Natural killer cell (primary cell): ENCODE data around the gene ABO. TPM values are rescaled to one million over a fixed set of nuclear protein-coding genes. Genes with fewer than 3 reads are reported as not detected.

Experiments
- ATAC-seq, 3 donors: fragments of 150-1000 bp in 2 of 3; fragments of 200-7000 bp in 1 of 3; cut with Tn5 transposase; 1 replicate in 1 of 3; 2 replicates in 2 of 3; pipeline ENCODE4 v1.10.0; 2021; ENCODE audit warnings: mild to moderate bottlenecking in 2 of 3, moderate library complexity in 2 of 3
- DNase-seq, 2 donors: peaks; one replicate each; pipeline versions ENCODE4 v3.0.0 to v3.0.0-alpha.2; 2013 to 2021; ENCODE audit warnings: mixed read lengths in 1 of 2
- H3K27ac ChIP-seq: one replicate; pipeline ENCODE4 v1.5.1; 2013; ENCODE audit warnings: mild to moderate bottlenecking, low read length
- H3K27me3 ChIP-seq: one replicate; pipeline ENCODE4 v1.6.1; 2013; ENCODE audit warnings: low read length; ENCODE audit not compliant: control insufficient read depth, insufficient read depth
- H3K36me3 ChIP-seq: one replicate; pipeline ENCODE4 v1.6.1; 2013; ENCODE audit warnings: low read length; ENCODE audit not compliant: control insufficient read depth, insufficient read depth
- H3K4me1 ChIP-seq: one replicate; pipeline ENCODE4 v1.6.1; 2013; ENCODE audit warnings: low read length; ENCODE audit not compliant: control insufficient read depth, insufficient read depth
- H3K4me3 ChIP-seq: one replicate; pipeline ENCODE4 v1.5.1; 2013; ENCODE audit warnings: low read length
- H3K9me3 ChIP-seq: one replicate; pipeline ENCODE4 v1.6.1; 2013; ENCODE audit warnings: low read length; ENCODE audit not compliant: control insufficient read depth, insufficient read depth
- H3K27ac Mint-ChIP-seq, 2 donors: one replicate each; pipeline ENCODE4 v1.8.0; 2022; ENCODE audit warnings: mild to moderate bottlenecking in 2 of 2, mixed read lengths in 2 of 2, moderate library complexity in 1 of 2
- H3K27me3 Mint-ChIP-seq, 2 donors: one replicate each; pipeline ENCODE4 v1.8.0; 2022; ENCODE audit warnings: low read depth in 2 of 2, mixed read lengths in 2 of 2
- H3K36me3 Mint-ChIP-seq: one replicate; pipeline ENCODE4 v1.8.0; 2022; ENCODE audit warnings: mixed read lengths
- H3K4me1 Mint-ChIP-seq, 2 donors: one replicate each; pipeline ENCODE4 v1.8.0; 2022; ENCODE audit warnings: mixed read lengths in 2 of 2
- H3K4me3 Mint-ChIP-seq: one replicate; pipeline ENCODE4 v1.8.0; 2022; ENCODE audit warnings: mild to moderate bottlenecking, moderate library complexity, mixed read lengths
- H3K9me3 Mint-ChIP-seq, 2 donors: one replicate each; pipeline ENCODE4 v1.8.0; 2022; ENCODE audit warnings: mixed read lengths in 2 of 2
- WGBS: methylation state at CpG from one replicate; pipeline ENCODE4 v1.1.7; 2013; ENCODE audit warnings: missing lambda C conversion rate; ENCODE audit not compliant: insufficient coverage; 5-methylcytosine and 5-hydroxymethylcytosine counted together
- intact Hi-C: fragments of 100-400 bp; cut with micrococcal nuclease; formaldehyde crosslinking; loops from one replicate; pipeline ENCODE4 v1.14.2; 2022
- total RNA-seq, 4 donors: library from RNA; stranded (reverse); fragments of 120-200 nt in 1 of 4; gene quantifications; one replicate each; pipeline versions ENCODE4 v1.2.3 to v1.2.4, GENCODE V29; 2013 to 2022
- TF ChIP-seq, protein P1 (sequence below): fragments of 200-600 bp; IDR thresholded peaks from one replicate; pipeline ENCODE4 v1.8.0; 2022; ENCODE audit warnings: antibody characterized with exemption

Gene ABO
- total RNA-seq, 3 donors from 2014 or later (not counting 1 experiment from before 2014, with no cell fraction given) = 0.20 to 4.2 (median 0.56) TPM

DNA sequence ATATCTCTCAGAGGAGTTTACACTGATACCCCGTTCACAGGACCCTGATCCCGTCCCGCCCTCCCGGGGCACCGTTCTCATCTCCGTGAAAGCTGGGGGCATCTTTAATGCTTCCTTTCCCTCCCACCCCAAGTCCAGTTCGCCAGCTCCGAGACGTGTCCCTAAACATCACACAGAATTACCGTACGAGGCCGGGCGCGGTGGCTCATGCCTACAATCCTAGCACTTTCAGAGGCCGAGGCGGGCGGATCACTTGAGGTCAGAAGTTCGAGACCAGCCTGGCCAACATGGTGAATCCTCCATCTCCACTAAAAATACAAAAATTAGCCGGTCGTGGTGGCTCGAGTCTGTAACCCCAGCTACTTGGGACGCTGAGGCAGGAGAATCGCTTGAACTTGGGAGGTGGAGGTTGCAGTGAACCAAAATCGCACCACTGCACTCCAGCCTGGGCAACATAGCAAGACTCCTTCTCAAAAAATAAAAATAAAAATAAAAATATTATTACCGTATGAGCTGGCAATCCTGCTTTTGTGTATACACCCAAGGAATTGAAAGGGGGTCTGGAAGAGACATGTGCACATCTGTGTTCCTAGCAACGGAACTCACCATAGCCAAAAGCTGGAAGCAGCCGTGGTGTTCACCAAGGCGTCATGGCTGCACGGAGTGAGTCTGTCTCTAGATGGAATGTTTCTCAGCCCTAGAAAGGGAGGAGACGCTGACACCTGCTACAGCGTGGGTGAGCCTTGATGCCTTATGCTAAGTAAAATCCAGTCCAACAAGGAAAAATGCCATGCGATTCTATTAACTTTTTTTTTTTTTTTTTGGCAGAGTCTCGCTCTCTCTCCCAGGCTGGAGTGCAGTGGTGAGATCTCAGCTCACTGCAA lies 1.2 kb upstream of the ABO start:
- DNase-seq (no peak), ATAC-seq (no peak)
- Mint-ChIP-seq H3K4me3 (no peak overlapping the region), H3K36me3 (no peaks in the 10 kb centered on the region), H3K27me3 (peaks cover 27 to 29% of the 10 kb centered on the region in 2 donors), H3K4me1 (peaks cover 0 to 8% of the 10 kb centered on the region in 2 donors), H3K27ac (no peak overlapping the region), H3K9me3 (no peaks in the 10 kb centered on the region)
- Histone ChIP-seq H3K27me3 (no peaks in the 10 kb centered on the region), H3K4me1 (no peaks in the 10 kb centered on the region), H3K27ac (no peak overlapping the region), H3K36me3 (no peaks in the 10 kb centered on the region), H3K4me3 (no peak overlapping the region), H3K9me3 (no peaks in the 10 kb centered on the region)
- intact Hi-C loops = no loop called here
- 51% methylated on average over 31 of the region's 33 CpGs for WGBS
- TF ChIP-seq, protein P1, sequence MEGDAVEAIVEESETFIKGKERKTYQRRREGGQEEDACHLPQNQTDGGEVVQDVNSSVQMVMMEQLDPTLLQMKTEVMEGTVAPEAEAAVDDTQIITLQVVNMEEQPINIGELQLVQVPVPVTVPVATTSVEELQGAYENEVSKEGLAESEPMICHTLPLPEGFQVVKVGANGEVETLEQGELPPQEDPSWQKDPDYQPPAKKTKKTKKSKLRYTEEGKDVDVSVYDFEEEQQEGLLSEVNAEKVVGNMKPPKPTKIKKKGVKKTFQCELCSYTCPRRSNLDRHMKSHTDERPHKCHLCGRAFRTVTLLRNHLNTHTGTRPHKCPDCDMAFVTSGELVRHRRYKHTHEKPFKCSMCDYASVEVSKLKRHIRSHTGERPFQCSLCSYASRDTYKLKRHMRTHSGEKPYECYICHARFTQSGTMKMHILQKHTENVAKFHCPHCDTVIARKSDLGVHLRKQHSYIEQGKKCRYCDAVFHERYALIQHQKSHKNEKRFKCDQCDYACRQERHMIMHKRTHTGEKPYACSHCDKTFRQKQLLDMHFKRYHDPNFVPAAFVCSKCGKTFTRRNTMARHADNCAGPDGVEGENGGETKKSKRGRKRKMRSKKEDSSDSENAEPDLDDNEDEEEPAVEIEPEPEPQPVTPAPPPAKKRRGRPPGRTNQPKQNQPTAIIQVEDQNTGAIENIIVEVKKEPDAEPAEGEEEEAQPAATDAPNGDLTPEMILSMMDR = no peak

DNA sequence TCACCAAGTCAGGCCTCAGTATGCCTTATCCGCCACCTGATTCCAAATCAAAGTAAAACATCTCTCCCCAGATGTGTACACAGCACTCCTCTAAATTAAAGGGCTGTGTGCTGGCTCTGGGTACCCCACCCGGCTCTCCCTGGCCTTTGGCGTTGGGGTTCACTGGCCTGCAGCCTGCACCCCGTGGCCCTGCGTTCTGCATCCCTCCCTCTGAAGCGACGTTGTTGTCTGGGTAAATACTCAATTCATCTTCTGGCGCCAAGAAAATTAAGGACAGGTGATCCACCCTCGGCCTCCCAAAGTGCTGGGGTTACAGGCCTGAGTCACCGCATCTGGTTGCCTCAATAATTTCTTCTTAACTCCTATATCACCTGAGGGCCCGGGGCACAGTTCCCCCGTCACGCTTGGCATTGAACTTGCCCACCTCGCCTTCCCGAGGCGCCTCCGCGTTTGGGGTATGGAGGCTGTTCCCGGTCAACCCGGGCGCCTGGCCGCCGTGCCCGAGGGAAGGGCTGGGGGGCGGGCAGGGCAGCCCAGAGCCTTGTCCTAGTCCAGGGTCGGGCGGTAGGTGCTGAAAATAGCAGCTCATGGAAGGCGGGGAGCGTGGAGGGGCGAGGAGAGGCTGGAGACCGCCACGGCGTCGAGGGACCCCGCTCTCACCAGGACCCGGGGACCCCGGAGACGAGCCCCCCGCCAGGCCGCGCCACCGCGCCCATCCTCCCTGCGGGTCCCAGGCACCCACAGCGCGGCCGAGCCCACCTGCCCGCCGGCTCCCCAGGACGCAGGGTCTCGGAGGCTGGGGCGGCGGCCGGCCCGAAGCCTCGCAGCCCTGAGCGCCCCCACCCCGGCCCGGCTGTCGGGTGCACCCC lies 531 bp downstream of the ABO start:
- Mint-ChIP-seq H3K27ac (no peak overlapping the region), H3K4me1 (peaks cover 0 to 8% of the 10 kb centered on the region in 2 donors), H3K9me3 (no peaks in the 10 kb centered on the region), H3K4me3 (no peak overlapping the region), H3K36me3 (no peaks in the 10 kb centered on the region), H3K27me3 (peaks cover 35 to 37% of the 10 kb centered on the region in 2 donors)
- H3K4me3 ChIP-seq = no peak overlapping the region
- no peak for ATAC-seq
- H3K4me1 ChIP-seq = no peaks in the 10 kb centered on the region
- intact Hi-C loops = no loop called here
- DNase-seq = no peak
- TF ChIP-seq, protein P1 = no peak
- no peak overlapping the region for H3K27ac ChIP-seq
- H3K27me3 ChIP-seq = no peaks in the 10 kb centered on the region
- no peaks in the 10 kb centered on the region for H3K36me3 ChIP-seq
- 25% methylated on average over 60 of the region's 60 CpGs for WGBS
- no peaks in the 10 kb centered on the region for H3K9me3 ChIP-seq

DNA sequence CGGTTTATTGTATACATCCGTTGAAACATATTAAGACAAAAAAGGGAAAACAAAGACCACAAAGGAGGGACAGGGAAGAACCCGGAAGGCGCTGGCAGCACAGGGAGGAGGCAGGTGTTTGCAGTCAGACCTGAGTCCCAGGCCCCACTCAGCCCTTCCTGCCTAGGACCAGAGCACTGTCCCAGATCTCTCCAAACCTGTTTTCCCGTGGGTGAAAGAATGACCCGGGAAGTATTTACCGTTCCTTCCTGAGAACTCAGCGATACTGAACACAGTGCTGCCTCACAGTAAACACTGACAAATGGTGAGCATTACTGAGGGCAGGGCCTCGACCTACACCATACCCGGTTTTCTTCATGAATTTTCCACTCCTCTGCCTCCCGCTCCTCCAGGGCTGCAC lies 1.2 kb downstream of the ABO start:
- H3K4me1 Mint-ChIP-seq = peaks cover 0 to 8% of the 10 kb centered on the region in 2 donors
- no peaks in the 10 kb centered on the region for H3K9me3 ChIP-seq
- H3K4me1 ChIP-seq = no peaks in the 10 kb centered on the region
- TF ChIP-seq, protein P1 = no peak
- 74% methylated on average over 11 of the region's 11 CpGs for WGBS
- H3K27ac Mint-ChIP-seq = no peak overlapping the region
- no peaks in the 10 kb centered on the region for H3K27me3 ChIP-seq
- H3K27ac ChIP-seq = no peak overlapping the region
- no peak for DNase-seq
- ATAC-seq = no peak
- no peaks in the 10 kb centered on the region for H3K9me3 Mint-ChIP-seq
- peaks cover 35 to 37% of the 10 kb centered on the region in 2 donors for H3K27me3 Mint-ChIP-seq
- no peaks in the 10 kb centered on the region for H3K36me3 ChIP-seq
- H3K4me3 Mint-ChIP-seq = peak overlapping the region; percentile 45
- intact Hi-C loops = no loop called here
- H3K4me3 ChIP-seq = no peak overlapping the region
- H3K36me3 Mint-ChIP-seq = no peaks in the 10 kb centered on the region
